Liver (tissue), 9 donors: ENCODE measurements around the gene TYRP1. TPM values are rescaled to one million over a fixed set of nuclear protein-coding genes. Genes with fewer than 3 reads are reported as not detected.

Experiments used
- DNase-seq: peaks from one replicate; pipeline ENCODE4 v3.0.0-alpha.2; 2017; ENCODE audit warnings: low spot score
- H3K27ac ChIP-seq, 2 donors: one replicate each; pipeline ENCODE4 v1.7.0; 2013; ENCODE audit warnings: inconsistent platforms in 2 of 2, low read length in 2 of 2, control low read depth in 1 of 2, low read depth in 1 of 2, mild to moderate bottlenecking in 1 of 2
- H3K27me3 ChIP-seq, 4 donors: one replicate each; pipeline versions ENCODE4 v1.6.1 to v1.7.0; 2013; ENCODE audit warnings: low read length in 3 of 4, inconsistent platforms in 1 of 4, mild to moderate bottlenecking in 1 of 4, moderate library complexity in 1 of 4; ENCODE audit not compliant: control insufficient read depth in 4 of 4, insufficient read depth in 4 of 4
- H3K36me3 ChIP-seq, 4 donors: one replicate each; pipeline versions ENCODE4 v1.6.1 to v1.7.0; 2013; ENCODE audit warnings: low read length in 3 of 4, mild to moderate bottlenecking in 3 of 4, low read depth in 1 of 4, moderate library complexity in 1 of 4; ENCODE audit not compliant: control insufficient read depth in 4 of 4, insufficient read depth in 3 of 4
- H3K4me1 ChIP-seq, 4 donors: one replicate each; pipeline versions ENCODE4 v1.6.1 to v1.7.0; 2013; ENCODE audit warnings: low read length in 3 of 4, mild to moderate bottlenecking in 3 of 4, moderate library complexity in 1 of 4; ENCODE audit not compliant: control insufficient read depth in 4 of 4, insufficient read depth in 4 of 4
- H3K4me3 ChIP-seq, 3 donors: one replicate each; pipeline versions ENCODE4 v1.6.1 to v1.7.0; 2013; ENCODE audit warnings: low read length in 3 of 3, control low read depth in 1 of 3, low read depth in 1 of 3, mild to moderate bottlenecking in 1 of 3
- H3K9ac ChIP-seq, 2 donors: one replicate each; pipeline ENCODE4 v1.7.0; 2013; ENCODE audit warnings: low read length in 2 of 2, mild to moderate bottlenecking in 2 of 2, moderate library complexity in 2 of 2, control low read depth in 1 of 2, low read depth in 1 of 2
- H3K9me3 ChIP-seq, 4 donors: one replicate each; pipeline versions ENCODE4 v1.6.1 to v1.7.0; 2013; ENCODE audit warnings: low read length in 3 of 4; ENCODE audit not compliant: control insufficient read depth in 4 of 4
- ATF3 ChIP-seq: IDR thresholded peaks from 2 replicates; pipeline ENCODE4 v1.6.1; 2016; ENCODE audit warnings: antibody characterized with exemption
- EGR1 ChIP-seq, 2 donors: IDR thresholded peaks; 2 replicates each; pipeline ENCODE4 v1.6.1; 2016 to 2018; ENCODE audit warnings: antibody characterized with exemption in 2 of 2, low read depth in 2 of 2
- FOXA2 ChIP-seq: IDR thresholded peaks from 2 replicates; pipeline ENCODE4 v1.6.1; 2016; ENCODE audit warnings: antibody characterized with exemption
- GABPA ChIP-seq, 2 donors: IDR thresholded peaks in 1 of 2; conservative IDR thresholded peaks in 1 of 2; 2 replicates each; pipeline ENCODE4 v1.6.1; 2016; ENCODE audit warnings: antibody characterized with exemption in 2 of 2, mild to moderate bottlenecking in 1 of 2, moderate library complexity in 1 of 2
- HNF4A ChIP-seq, 2 donors: conservative IDR thresholded peaks; 2 replicates each; pipeline ENCODE4 v1.6.1; 2016; ENCODE audit warnings: antibody characterized with exemption in 2 of 2, mild to moderate bottlenecking in 2 of 2
- HNF4G ChIP-seq: IDR thresholded peaks from 2 replicates; pipeline ENCODE4 v1.6.1; 2016; ENCODE audit warnings: antibody characterized with exemption
- JUND ChIP-seq, 2 donors: IDR thresholded peaks; 2 replicates each; pipeline ENCODE4 v1.6.1; 2016; ENCODE audit warnings: antibody characterized with exemption in 2 of 2
- MAX ChIP-seq: IDR thresholded peaks from 2 replicates; pipeline ENCODE4 v1.6.1; 2016; ENCODE audit warnings: antibody characterized with exemption
- NR2F2 ChIP-seq: IDR thresholded peaks from 2 replicates; pipeline ENCODE4 v1.6.1; 2016; ENCODE audit warnings: antibody characterized with exemption
- REST ChIP-seq: IDR thresholded peaks from 2 replicates; pipeline ENCODE4 v1.6.1; 2016; ENCODE audit warnings: antibody characterized with exemption, mild to moderate bottlenecking
- SP1 ChIP-seq: IDR thresholded peaks from 2 replicates; pipeline ENCODE4 v1.6.1; 2018; ENCODE audit warnings: antibody characterized with exemption, mild to moderate bottlenecking
- TAF1 ChIP-seq: conservative IDR thresholded peaks from 2 replicates; pipeline ENCODE4 v1.6.1; 2016; ENCODE audit warnings: antibody characterized with exemption, mild to moderate bottlenecking
- YY1 ChIP-seq: IDR thresholded peaks from 2 replicates; pipeline ENCODE4 v1.6.1; 2016; ENCODE audit warnings: antibody characterized with exemption, mild to moderate bottlenecking
- ZBTB33 ChIP-seq: IDR thresholded peaks from 2 replicates; pipeline ENCODE4 v1.6.1; 2016; ENCODE audit warnings: antibody characterized with exemption
- WGBS: extraction: QIAGEN DNeasy Blood & Tissue Kit; methylation state at CpG from one replicate; pipeline ENCODE4 v1.1.7; 2013; 5-methylcytosine and 5-hydroxymethylcytosine counted together
- polyA plus RNA-seq, 2 donors: library from polyadenylated mRNA; stranded (reverse) in 1 of 2; unstranded in 1 of 2; fragments of 200-250 nt in 1 of 2; fragments of >200 nt in 1 of 2; fragmentation: Nextera tagmentation in 1 of 2; extraction: Ambion mirVana in 1 of 2; gene quantifications; one replicate each; pipeline versions ENCODE4 v1.2.1 to v1.2.3, GENCODE V29; 2013 to 2015
- total RNA-seq, 2 donors: library from RNA; depleted of rRNA; stranded (reverse); fragments of >200 nt; gene quantifications; one replicate each; pipeline ENCODE4 v1.2.3, GENCODE V29; 2014
- TF ChIP-seq, protein P1 (sequence below): fragments of 150-350 bp; IDR thresholded peaks from 2 replicates; pipeline ENCODE4 v1.5.1; 2017; ENCODE audit warnings: improper control_type of control experiment, low read depth, low read length; ENCODE audit not compliant: missing input control
- donor health status: healthy.
- donor health status: healthy.
- donor health status: healthy.
- donor health status: healthy.
- donor health status: healthy.

The TYRP1 gene
- total and polyA plus RNA-seq, 4 donors = 0.17 TPM; not detected in 3

- no peak overlapping the region for H3K27ac ChIP-seq
- no peak for TF ChIP-seq GABPA (IDR thresholded peaks at IDR 0.05 in 1 of 2, conservative IDR thresholded peaks at IDR 0.05 in 1 of 2)
- no peak for TF ChIP-seq ZBTB33
- TF ChIP-seq SP1 = no peak
- TF ChIP-seq REST = no peak
- no peak for TF ChIP-seq YY1
- no peak for TF ChIP-seq ATF3
- TF ChIP-seq HNF4A (conservative IDR thresholded peaks at IDR 0.05) = no peak
- H3K9me3 ChIP-seq = peaks cover 0 to 5% (median under 1%) of the 10 kb centered on the region in 4 donors
- no peak overlapping the region for H3K4me3 ChIP-seq
- H3K27me3 ChIP-seq = no peaks in the 10 kb centered on the region
- H3K36me3 ChIP-seq = no peaks in the 10 kb centered on the region
- H3K9ac ChIP-seq = no peak overlapping the region
- H3K4me1 ChIP-seq = no peaks in the 10 kb centered on the region
- no peak for DNase-seq
Measured at GRCh38 chr9:12739014-12739652, 45.9 kb downstream of the TYRP1 start.

- H3K4me3 ChIP-seq = no peak overlapping the region
- no peaks in the 10 kb centered on the region for H3K27me3 ChIP-seq
- H3K36me3 ChIP-seq = no peaks in the 10 kb centered on the region
- TF ChIP-seq YY1 (no peak), ZBTB33 (no peak), HNF4G (no peak), GABPA (IDR thresholded peaks at IDR 0.05 in 1 of 2, conservative IDR thresholded peaks at IDR 0.05 in 1 of 2) (no peak), REST (no peak), JUND (IDR thresholded peaks at IDR 0.05) (no peak), EGR1 (IDR thresholded peaks at IDR 0.05; ENCODE audit: low read depth in 2 of 2) (no peak), ATF3 (no peak), FOXA2 (no peak), TAF1 (no peak), NR2F2 (no peak), MAX (no peak), HNF4A (conservative IDR thresholded peaks at IDR 0.05) (no peak)
- TF ChIP-seq, protein P1, sequence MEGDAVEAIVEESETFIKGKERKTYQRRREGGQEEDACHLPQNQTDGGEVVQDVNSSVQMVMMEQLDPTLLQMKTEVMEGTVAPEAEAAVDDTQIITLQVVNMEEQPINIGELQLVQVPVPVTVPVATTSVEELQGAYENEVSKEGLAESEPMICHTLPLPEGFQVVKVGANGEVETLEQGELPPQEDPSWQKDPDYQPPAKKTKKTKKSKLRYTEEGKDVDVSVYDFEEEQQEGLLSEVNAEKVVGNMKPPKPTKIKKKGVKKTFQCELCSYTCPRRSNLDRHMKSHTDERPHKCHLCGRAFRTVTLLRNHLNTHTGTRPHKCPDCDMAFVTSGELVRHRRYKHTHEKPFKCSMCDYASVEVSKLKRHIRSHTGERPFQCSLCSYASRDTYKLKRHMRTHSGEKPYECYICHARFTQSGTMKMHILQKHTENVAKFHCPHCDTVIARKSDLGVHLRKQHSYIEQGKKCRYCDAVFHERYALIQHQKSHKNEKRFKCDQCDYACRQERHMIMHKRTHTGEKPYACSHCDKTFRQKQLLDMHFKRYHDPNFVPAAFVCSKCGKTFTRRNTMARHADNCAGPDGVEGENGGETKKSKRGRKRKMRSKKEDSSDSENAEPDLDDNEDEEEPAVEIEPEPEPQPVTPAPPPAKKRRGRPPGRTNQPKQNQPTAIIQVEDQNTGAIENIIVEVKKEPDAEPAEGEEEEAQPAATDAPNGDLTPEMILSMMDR = no peak
- no peaks in the 10 kb centered on the region for H3K4me1 ChIP-seq
- WGBS = 67% methylated on average over 2 of the region's 2 CpGs
- H3K27ac ChIP-seq = no peak overlapping the region
- DNase-seq = no peak
- H3K9ac ChIP-seq = no peak overlapping the region
- no peaks in the 10 kb centered on the region for H3K9me3 ChIP-seq
Measured at GRCh38 chr9:12740845-12741244, 47.7 kb downstream of the TYRP1 start.
